Suprapubic skin (tissue), 3 donors: Measurements from ENCODE around the gene IGSF9.

Source experiments
- CTCF ChIP-seq, 2 donors: fragments of 200-600 bp in 1 of 2; fragments of 450-650 bp in 1 of 2; sonication (generic) in 1 of 2; IDR thresholded peaks; one replicate each; pipeline ENCODE4 v1.5.1; 2016 to 2019; ENCODE audit warnings: antibody characterized with exemption in 2 of 2, mild to moderate bottlenecking in 1 of 2, moderate library complexity in 1 of 2
- POLR2A ChIP-seq, 2 donors: fragments of 450-650 bp; IDR thresholded peaks; one replicate each; pipeline ENCODE4 v1.6.1; 2017; ENCODE audit warnings: antibody characterized with exemption in 2 of 2, mild to moderate bottlenecking in 2 of 2, moderate library complexity in 2 of 2

- no peak for TF ChIP-seq POLR2A (IDR thresholded peaks at IDR 0.05)
- TF ChIP-seq CTCF (IDR thresholded peaks at IDR 0.05): no peak
Observed at GRCh38 chr1:159957824-159958268, 12.4 kb upstream of the IGSF9 start.
